HG03521 (cell line): Measurements from ENCODE around the gene SEC22C.
"Not testable (repeated sequence)": the region's sequence is repeated elsewhere in the genome, so short reads cannot be mapped to it uniquely, and the experiment has no call there.

ENCODE experiments used
- ATAC-seq: cut with Tn5 transposase; IDR thresholded peaks from one replicate; pipeline ENCODE4 v1.9.1; 2021; ENCODE audit warnings: mild to moderate bottlenecking, moderate library complexity; ENCODE audit not compliant: unreplicated experiment

The SEC22C gene

GRCh38 chr3:42581709-42582473 lies at the start of gene SEC22C:
Gene SEC22C, minus strand, starts transcription at chr3:42581967. Its CDS starts 12,921 bp downstream, at chr3:42569046.
- peak; percentile 90 for ATAC-seq

GRCh38 chr3:42613462-42613861 lies 31.7 kb upstream of the SEC22C start:
- no peak for ATAC-seq

GRCh38 chr3:42612928-42613327 lies 31.2 kb upstream of the SEC22C start:
- ATAC-seq = no peak

- ATAC-seq = no peak
Observed at GRCh38 chr3:42612217-42612616, 30.4 kb upstream of the SEC22C start.

- no peak for ATAC-seq
Observed at GRCh38 chr3:42610976-42611375, 29.2 kb upstream of the SEC22C start.

- ATAC-seq = no peak
Observed at GRCh38 chr3:42608581-42608980, 26.8 kb upstream of the SEC22C start.

- no peak for ATAC-seq
Observed at GRCh38 chr3:42605546-42606173, 23.9 kb upstream of the SEC22C start.

- ATAC-seq = no peak
Observed at GRCh38 chr3:42602961-42603360, 21.2 kb upstream of the SEC22C start.

GRCh38 chr3:42601896-42602581 lies 20.3 kb upstream of the SEC22C start:
- ATAC-seq = no peak

- ATAC-seq = peak; percentile 14
Observed at GRCh38 chr3:42600958-42601675, 19.4 kb upstream of the SEC22C start.

- peak; percentile 83 for ATAC-seq
Observed at GRCh38 chr3:42600111-42600957, 18.6 kb upstream of the SEC22C start, which contains the start of gene NKTR. Gene NKTR, plus strand, starts transcription at chr3:42600686. Its CDS starts 321 bp downstream, at chr3:42601007.

- not testable (repeated sequence) for ATAC-seq
Observed at GRCh38 chr3:42597098-42597497, 15.3 kb upstream of the SEC22C start.

GRCh38 chr3:42595682-42596081 lies 13.9 kb upstream of the SEC22C start:
- ATAC-seq = no peak

- no peak for ATAC-seq
Observed at GRCh38 chr3:42593635-42594034, 11.9 kb upstream of the SEC22C start.

GRCh38 chr3:42591811-42592210 lies 10.0 kb upstream of the SEC22C start:
- ATAC-seq = no peak

GRCh38 chr3:42590989-42591756 lies 9.4 kb upstream of the SEC22C start:
- ATAC-seq = no peak

GRCh38 chr3:42589382-42590109 lies 7.8 kb upstream of the SEC22C start:
- no peak for ATAC-seq

GRCh38 chr3:42588625-42589024 lies 6.9 kb upstream of the SEC22C start:
- ATAC-seq = no peak
